ENCODE results near the gene SMYD4. TPM values are rescaled to one million over a fixed set of nuclear protein-coding genes. Genes with fewer than 3 reads are reported as not detected.
A peak's percentile ranks its signal among the peaks of the same experiment; 100 is the strongest.
"Not testable (repeated sequence)": the region's sequence is repeated elsewhere in the genome, so short reads cannot be mapped to it uniquely, and the experiment has no call there.

SMYD4 gene
- total RNA-seq, 3 donors from 2014 or later (not counting 1 experiment from before 2014, with no cell fraction given): 20.3 to 37.8 (median 24.3) TPM

DNA sequence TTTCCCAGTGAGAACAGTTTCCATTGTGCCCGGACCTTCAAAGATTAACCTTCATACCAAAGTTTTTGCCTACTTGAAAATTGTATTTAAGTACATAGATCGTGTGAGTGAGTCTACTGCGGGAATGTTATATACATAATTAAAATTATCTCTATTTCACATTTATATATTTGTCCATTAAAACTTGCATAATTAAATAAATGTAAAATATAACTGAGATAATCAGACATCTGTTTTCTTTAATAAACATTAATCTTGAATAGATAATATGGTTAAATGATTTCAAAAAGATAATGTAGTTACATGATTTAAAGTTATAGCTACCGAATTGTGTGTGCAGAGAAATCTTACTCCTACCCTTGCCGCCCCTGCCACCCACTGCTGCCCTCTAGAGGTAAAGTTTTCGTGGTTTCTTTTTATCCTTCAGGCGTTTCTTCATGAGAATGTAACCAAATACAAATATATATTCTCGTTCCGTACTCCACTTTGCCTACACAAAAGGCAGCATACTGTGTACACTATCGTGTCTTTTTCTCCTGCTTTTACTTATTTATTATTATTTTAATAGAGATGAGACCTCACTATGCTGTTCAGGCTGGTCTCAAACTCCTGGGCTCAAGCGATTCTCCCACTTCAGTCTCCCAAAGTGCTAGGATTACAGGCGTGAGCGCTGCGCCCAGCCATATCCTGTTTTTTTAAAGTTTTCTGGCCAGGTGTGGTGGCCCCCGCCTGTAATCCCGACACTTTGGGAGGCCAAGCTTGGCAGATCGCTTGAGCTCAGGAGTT lies 35.7 kb upstream of the SMYD4 start:
- intact Hi-C loops (cut with micrococcal nuclease): loop anchor here (1.0 to 5.0 kb wide), 2 partner anchors 143 to 196 kb away; partner anchors contain the start of gene WDR81
- 78% methylated on average over 13 of the region's 17 CpGs for WGBS (ENCODE audit: insufficient coverage)
- ATAC-seq (peak; percentile 72 to 78 (median 72)), DNase-seq (peak; percentile 22 to 80)
- H3K4me1 ChIP-seq (ENCODE audit: control insufficient read depth, insufficient read depth, low read length): peaks cover 3% of the 10 kb centered on the region
- H3K27ac ChIP-seq (ENCODE audit: low read length): no peak overlapping the region
- no peak overlapping the region for H3K27ac Mint-ChIP-seq
- no peaks in the 10 kb centered on the region for H3K36me3 Mint-ChIP-seq
- TF ChIP-seq, protein P1, sequence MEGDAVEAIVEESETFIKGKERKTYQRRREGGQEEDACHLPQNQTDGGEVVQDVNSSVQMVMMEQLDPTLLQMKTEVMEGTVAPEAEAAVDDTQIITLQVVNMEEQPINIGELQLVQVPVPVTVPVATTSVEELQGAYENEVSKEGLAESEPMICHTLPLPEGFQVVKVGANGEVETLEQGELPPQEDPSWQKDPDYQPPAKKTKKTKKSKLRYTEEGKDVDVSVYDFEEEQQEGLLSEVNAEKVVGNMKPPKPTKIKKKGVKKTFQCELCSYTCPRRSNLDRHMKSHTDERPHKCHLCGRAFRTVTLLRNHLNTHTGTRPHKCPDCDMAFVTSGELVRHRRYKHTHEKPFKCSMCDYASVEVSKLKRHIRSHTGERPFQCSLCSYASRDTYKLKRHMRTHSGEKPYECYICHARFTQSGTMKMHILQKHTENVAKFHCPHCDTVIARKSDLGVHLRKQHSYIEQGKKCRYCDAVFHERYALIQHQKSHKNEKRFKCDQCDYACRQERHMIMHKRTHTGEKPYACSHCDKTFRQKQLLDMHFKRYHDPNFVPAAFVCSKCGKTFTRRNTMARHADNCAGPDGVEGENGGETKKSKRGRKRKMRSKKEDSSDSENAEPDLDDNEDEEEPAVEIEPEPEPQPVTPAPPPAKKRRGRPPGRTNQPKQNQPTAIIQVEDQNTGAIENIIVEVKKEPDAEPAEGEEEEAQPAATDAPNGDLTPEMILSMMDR (IDR thresholded peaks at IDR 0.05): peak; percentile 71
- no peak overlapping the region for H3K4me3 Mint-ChIP-seq
- H3K27me3 Mint-ChIP-seq (ENCODE audit: low read depth in 2 of 2): no peaks in the 10 kb centered on the region
- H3K4me3 ChIP-seq (ENCODE audit: low read length): no peak overlapping the region
- H3K9me3 Mint-ChIP-seq: no peaks in the 10 kb centered on the region
- no peaks in the 10 kb centered on the region for H3K27me3 ChIP-seq (ENCODE audit: control insufficient read depth, insufficient read depth, low read length)
- peaks cover 10% of the 10 kb centered on the region for H3K36me3 ChIP-seq (ENCODE audit: control insufficient read depth, insufficient read depth, low read length)
- no peaks in the 10 kb centered on the region for H3K9me3 ChIP-seq (ENCODE audit: control insufficient read depth, insufficient read depth, low read length)
- H3K4me1 Mint-ChIP-seq: peaks cover 2 to 7% of the 10 kb centered on the region in 2 donors

DNA sequence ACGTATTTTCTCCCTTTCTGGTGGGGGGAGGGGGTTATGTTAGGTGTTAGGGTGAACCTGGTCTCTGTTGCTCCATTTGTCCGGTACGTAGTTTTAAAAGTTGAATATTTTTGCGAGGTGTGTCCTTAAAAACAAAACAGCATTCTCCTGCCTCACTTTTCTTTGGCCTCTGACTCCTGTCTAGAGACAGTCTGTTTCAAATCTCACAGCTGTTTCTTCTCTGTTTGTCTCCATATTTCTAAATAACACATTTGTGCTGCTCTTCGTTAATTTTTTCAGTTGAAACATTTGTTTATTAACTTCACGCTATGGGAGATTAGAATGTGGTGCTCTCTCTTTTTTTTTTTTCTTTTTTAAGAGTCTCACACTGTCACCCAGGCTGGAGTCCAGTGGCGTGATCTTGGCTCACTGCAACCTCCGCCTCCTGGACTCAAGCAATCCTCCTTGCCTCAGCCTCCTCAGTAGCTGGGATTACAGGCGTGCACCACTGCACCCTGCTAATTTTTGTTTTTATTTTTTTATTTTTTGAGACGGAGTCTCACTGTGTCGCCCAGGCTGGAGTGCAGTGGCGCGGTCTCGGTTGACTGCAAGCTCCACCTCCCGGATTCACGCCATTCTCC lies 31.8 kb upstream of the SMYD4 start:
- intact Hi-C loops (cut with micrococcal nuclease): no loop called here
- Mint-ChIP-seq H3K9me3 (no peaks in the 10 kb centered on the region), H3K4me3 (no peak overlapping the region), H3K27me3 (ENCODE audit: low read depth in 2 of 2) (no peaks in the 10 kb centered on the region), H3K27ac (no peak overlapping the region), H3K4me1 (no peaks in the 10 kb centered on the region), H3K36me3 (no peaks in the 10 kb centered on the region)
- no peaks in the 10 kb centered on the region for H3K4me1 ChIP-seq (ENCODE audit: control insufficient read depth, insufficient read depth, low read length)
- peaks cover 15% of the 10 kb centered on the region for H3K36me3 ChIP-seq (ENCODE audit: control insufficient read depth, insufficient read depth, low read length)
- H3K9me3 ChIP-seq (ENCODE audit: control insufficient read depth, insufficient read depth, low read length): no peaks in the 10 kb centered on the region
- TF ChIP-seq, protein P1 (IDR thresholded peaks at IDR 0.05): no peak
- H3K27me3 ChIP-seq (ENCODE audit: control insufficient read depth, insufficient read depth, low read length): no peaks in the 10 kb centered on the region
- H3K4me3 ChIP-seq (ENCODE audit: low read length): no peak overlapping the region
- DNase-seq (no peak), ATAC-seq (no peak)
- 96% methylated on average over 16 of the region's 16 CpGs for WGBS (ENCODE audit: insufficient coverage)
- no peak overlapping the region for H3K27ac ChIP-seq (ENCODE audit: low read length)

DNA sequence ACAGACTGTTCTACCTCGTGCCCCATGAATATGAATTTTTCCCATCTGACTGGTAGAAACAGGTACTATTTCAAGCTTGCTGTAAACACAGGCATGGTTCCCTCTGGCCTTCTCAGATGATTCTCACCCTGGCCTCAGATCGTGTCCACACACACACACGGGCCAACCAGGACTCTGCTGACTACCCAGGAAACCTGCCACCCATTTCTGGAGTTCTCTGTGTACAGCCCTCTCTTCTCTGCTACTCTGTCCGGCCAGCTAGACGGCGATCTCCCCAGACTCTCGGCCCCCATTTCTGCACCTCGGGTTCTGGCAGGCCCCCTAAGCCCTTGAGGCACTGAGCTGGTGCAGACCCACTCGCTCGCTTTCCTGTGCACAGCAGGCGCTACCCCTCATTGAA lies 31.3 kb upstream of the SMYD4 start:
- H3K9me3 ChIP-seq (ENCODE audit: control insufficient read depth, insufficient read depth, low read length): no peaks in the 10 kb centered on the region
- WGBS (ENCODE audit: insufficient coverage): 95% methylated on average over 11 of the region's 11 CpGs
- H3K36me3 Mint-ChIP-seq: no peaks in the 10 kb centered on the region
- no peak for DNase-seq
- no peak overlapping the region for H3K4me3 ChIP-seq (ENCODE audit: low read length)
- H3K4me1 ChIP-seq (ENCODE audit: control insufficient read depth, insufficient read depth, low read length): no peaks in the 10 kb centered on the region
- intact Hi-C loops (cut with micrococcal nuclease): no loop called here
- no peaks in the 10 kb centered on the region for H3K27me3 ChIP-seq (ENCODE audit: control insufficient read depth, insufficient read depth, low read length)
- H3K4me1 Mint-ChIP-seq: no peaks in the 10 kb centered on the region
- H3K36me3 ChIP-seq (ENCODE audit: control insufficient read depth, insufficient read depth, low read length): peaks cover 15% of the 10 kb centered on the region
- H3K4me3 Mint-ChIP-seq: no peak overlapping the region
- no peak overlapping the region for H3K27ac ChIP-seq (ENCODE audit: low read length)
- no peak overlapping the region for H3K27ac Mint-ChIP-seq
- TF ChIP-seq, protein P1 (IDR thresholded peaks at IDR 0.05): no peak
- no peaks in the 10 kb centered on the region for H3K27me3 Mint-ChIP-seq (ENCODE audit: low read depth in 2 of 2)
- ATAC-seq: no peak
- no peaks in the 10 kb centered on the region for H3K9me3 Mint-ChIP-seq

DNA sequence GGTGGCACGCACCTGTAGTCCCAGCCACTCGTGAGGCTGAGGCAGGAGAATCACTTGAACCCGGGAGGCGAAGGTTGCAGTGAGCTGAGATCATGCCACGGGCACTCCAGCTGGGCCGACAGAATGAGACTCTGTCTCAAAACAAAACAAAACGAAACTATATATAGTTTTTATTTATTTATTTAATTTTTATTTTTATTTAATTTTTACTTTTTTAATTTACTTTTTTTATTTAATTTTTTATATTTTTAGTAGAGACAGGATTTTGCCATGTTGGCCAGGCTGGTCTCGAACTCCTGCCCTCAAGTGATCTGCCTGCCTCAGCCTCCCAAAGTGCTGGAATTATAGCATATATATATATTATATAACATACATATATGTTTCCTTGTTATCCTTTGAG lies 26.8 kb upstream of the SMYD4 start:
- intact Hi-C loops (cut with micrococcal nuclease); H3K9me3 Mint-ChIP-seq; H3K4me1 ChIP-seq (ENCODE audit: control insufficient read depth, insufficient read depth, low read length); H3K27ac ChIP-seq (ENCODE audit: low read length); H3K4me3 Mint-ChIP-seq; H3K27me3 ChIP-seq (ENCODE audit: control insufficient read depth, insufficient read depth, low read length); ATAC-seq; H3K27ac Mint-ChIP-seq; H3K4me3 ChIP-seq (ENCODE audit: low read length); H3K9me3 ChIP-seq (ENCODE audit: control insufficient read depth, insufficient read depth, low read length); H3K27me3 Mint-ChIP-seq (ENCODE audit: low read depth in 2 of 2); DNase-seq; H3K4me1 Mint-ChIP-seq: not testable (repeated sequence)
- peaks cover 52% of the 10 kb centered on the region for H3K36me3 ChIP-seq (ENCODE audit: control insufficient read depth, insufficient read depth, low read length)
- 97% methylated on average over 4 of the region's 8 CpGs for WGBS (ENCODE audit: insufficient coverage)
- peaks cover 13% of the 10 kb centered on the region for H3K36me3 Mint-ChIP-seq
